ENCODE data around the gene BCAT1.

BCAT1 gene

DNA sequence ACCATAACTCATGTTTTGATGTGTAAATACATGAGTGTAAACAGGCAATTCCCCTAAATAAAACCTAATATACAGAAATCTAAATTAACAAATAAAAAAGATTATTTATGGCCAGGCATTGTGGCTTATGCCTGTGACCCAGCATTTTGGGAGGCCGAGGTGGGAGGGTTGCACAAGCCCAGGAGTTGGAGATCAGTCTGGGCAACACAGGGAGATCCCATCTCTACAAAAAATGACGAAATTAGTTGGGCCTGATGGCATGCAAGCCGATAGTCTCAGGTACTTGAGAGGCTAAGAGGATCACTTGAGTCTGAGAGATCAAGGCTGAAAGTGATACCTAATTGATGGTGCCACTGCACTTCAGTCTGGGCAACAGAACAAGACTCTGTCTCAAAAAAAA, 48.7 kb downstream of the BCAT1 start:
- H3K4me3 ChIP-seq (replicated peaks; ENCODE audit: low read depth, low read length) = no peak overlapping the region
- no peak for TF ChIP-seq CTCF (IDR thresholded peaks at IDR 0.05; ENCODE audit: low read depth, low read length, missing control alignments)
- DNase-seq (ENCODE audit: extremely low read depth, low read depth) = no peak

DNA sequence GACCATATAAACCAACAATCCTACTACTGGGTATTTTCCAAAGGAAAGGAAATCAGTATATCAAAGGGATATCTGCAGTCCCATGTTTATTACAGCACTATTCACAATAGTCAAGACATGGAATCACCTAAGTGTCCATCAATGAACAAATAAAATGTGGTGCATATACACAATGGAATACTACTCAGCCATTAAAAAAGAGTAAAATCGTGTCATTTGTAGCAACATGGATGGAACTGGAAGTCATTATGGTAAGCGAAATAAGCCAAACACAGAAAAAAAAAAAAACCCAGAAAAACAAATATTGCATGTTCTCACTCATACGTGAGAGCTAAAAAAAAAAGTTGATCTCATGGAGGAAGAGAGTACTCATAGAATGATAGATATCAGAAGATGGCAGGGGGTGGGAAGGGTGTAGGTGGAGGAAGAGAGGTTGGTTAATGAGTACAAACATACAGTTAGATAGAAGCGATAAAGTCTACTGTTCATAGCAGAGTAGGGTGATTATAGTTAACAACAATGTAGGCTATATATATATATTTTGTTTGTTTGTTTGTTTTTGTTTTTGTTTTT, 49.3 kb downstream of the BCAT1 start:
- no peak for TF ChIP-seq CTCF (IDR thresholded peaks at IDR 0.05; ENCODE audit: low read depth, low read length, missing control alignments)
- no peak for DNase-seq (ENCODE audit: extremely low read depth, low read depth)
- no peak overlapping the region for H3K4me3 ChIP-seq (replicated peaks; ENCODE audit: low read depth, low read length)

- TF ChIP-seq CTCF (IDR thresholded peaks at IDR 0.05; ENCODE audit: low read depth, low read length, missing control alignments) = no peak
- DNase-seq (ENCODE audit: extremely low read depth, low read depth) = no peak
- no peak overlapping the region for H3K4me3 ChIP-seq (replicated peaks; ENCODE audit: low read depth, low read length)
These were observed 50.3 kb downstream of the BCAT1 start for GRCh38 chr12:24898606-24899005.

DNA sequence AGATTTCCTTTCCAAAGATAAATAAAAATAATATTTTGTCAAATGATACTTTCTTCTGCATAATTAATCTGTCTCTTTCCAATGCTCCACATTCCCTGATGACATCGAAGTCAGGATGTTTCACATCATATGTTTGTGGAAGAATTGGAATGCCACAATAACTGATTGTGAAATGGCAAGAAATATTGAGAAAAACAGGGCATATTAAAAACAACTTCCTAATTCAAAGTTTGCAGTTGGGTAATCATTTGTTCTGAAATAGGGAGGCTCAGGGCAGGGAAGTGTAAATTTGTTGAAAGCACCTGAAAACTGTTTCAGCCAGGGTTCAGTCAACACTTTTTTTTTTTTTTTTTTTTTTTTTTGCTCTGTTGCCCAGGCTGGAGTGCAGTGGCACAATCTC, 50.7 kb downstream of the BCAT1 start:
- TF ChIP-seq CTCF (IDR thresholded peaks at IDR 0.05; ENCODE audit: low read depth, low read length, missing control alignments) = no peak
- no peak overlapping the region for H3K4me3 ChIP-seq (replicated peaks; ENCODE audit: low read depth, low read length)
- DNase-seq (ENCODE audit: extremely low read depth, low read depth) = no peak

GRCh38 chr12:24896171-24896570, 52.7 kb downstream of the BCAT1 start:
- TF ChIP-seq CTCF (IDR thresholded peaks at IDR 0.05; ENCODE audit: low read depth, low read length, missing control alignments) = no peak
- no peak overlapping the region for H3K4me3 ChIP-seq (replicated peaks; ENCODE audit: low read depth, low read length)
- no peak for DNase-seq (ENCODE audit: extremely low read depth, low read depth)

DNA sequence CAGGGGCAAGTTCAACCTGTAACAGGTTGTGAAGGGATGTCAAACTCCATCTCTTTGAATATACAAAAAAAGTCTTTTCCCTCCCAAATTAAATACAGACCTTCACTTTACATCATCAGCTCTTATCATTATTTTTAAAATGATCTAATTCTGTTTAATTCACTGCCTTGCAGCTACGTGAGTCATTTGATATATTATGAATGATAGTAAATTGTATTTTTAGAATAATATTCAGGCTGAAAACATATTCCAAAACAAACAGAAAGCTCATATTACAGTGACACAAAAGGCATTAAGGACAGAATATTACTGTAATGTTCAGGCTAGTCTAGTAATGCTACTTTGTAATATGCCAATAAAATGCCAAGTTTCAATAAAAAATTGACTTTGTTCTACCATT, 53.3 kb downstream of the BCAT1 start:
- DNase-seq (ENCODE audit: extremely low read depth, low read depth) = no peak
- no peak for TF ChIP-seq CTCF (IDR thresholded peaks at IDR 0.05; ENCODE audit: low read depth, low read length, missing control alignments)
- no peak overlapping the region for H3K4me3 ChIP-seq (replicated peaks; ENCODE audit: low read depth, low read length)

- DNase-seq (ENCODE audit: extremely low read depth, low read depth) = no peak
- TF ChIP-seq CTCF (IDR thresholded peaks at IDR 0.05; ENCODE audit: low read depth, low read length, missing control alignments) = no peak
- no peak overlapping the region for H3K4me3 ChIP-seq (replicated peaks; ENCODE audit: low read depth, low read length)
These were observed 54.0 kb downstream of the BCAT1 start for GRCh38 chr12:24894879-24895278.
